ENCODE results near the gene CD38. TPM values are rescaled to one million over a fixed set of nuclear protein-coding genes. Genes with fewer than 3 reads are reported as not detected.
A peak's percentile ranks its signal among the peaks of the same experiment; 100 is the strongest.
"Not testable (repeated sequence)": the region's sequence is repeated elsewhere in the genome, so short reads cannot be mapped to it uniquely, and the experiment has no call there.

CD38 gene
- polyA plus RNA-seq, 3 donors from 2014 or later = 33.4 to 133 (median 60.9) TPM

- H3K27ac Mint-ChIP-seq = no peak overlapping the region
- no peak for DNase-seq
- H3K9me3 Mint-ChIP-seq = no peaks in the 10 kb centered on the region
- peaks cover 12% of the 10 kb centered on the region in 2 donors for H3K4me1 Mint-ChIP-seq
- H3K4me3 Mint-ChIP-seq = no peak overlapping the region
- H3K36me3 Mint-ChIP-seq = no peaks in the 10 kb centered on the region
- peaks cover 2 to 4% (median 2%) of the 10 kb centered on the region in 3 donors for H3K27me3 Mint-ChIP-seq (ENCODE audit: low read depth in 3 of 3)
Observed at GRCh38 chr4:15749001-15749400, 29.1 kb upstream of the CD38 start.

GRCh38 chr4:15751153-15751552 is 27.0 kb upstream of the CD38 start:
- DNase-seq = no peak
- no peaks in the 10 kb centered on the region for H3K36me3 Mint-ChIP-seq
- peaks cover 32 to 33% of the 10 kb centered on the region in 2 donors for H3K4me1 Mint-ChIP-seq
- peaks cover 6 to 11% (median 11%) of the 10 kb centered on the region in 3 donors for H3K27me3 Mint-ChIP-seq (ENCODE audit: low read depth in 3 of 3)
- no peak overlapping the region for H3K4me3 Mint-ChIP-seq
- no peaks in the 10 kb centered on the region for H3K9me3 Mint-ChIP-seq
- H3K27ac Mint-ChIP-seq = no peak overlapping the region

- Mint-ChIP-seq H3K27ac (peak overlapping the region in 3 of 6 donors; percentile 87 to 91 (median 87)), H3K4me3 (no peak overlapping the region), H3K9me3 (no peaks in the 10 kb centered on the region), H3K36me3 (no peaks in the 10 kb centered on the region), H3K4me1 (peaks cover 47 to 50% of the 10 kb centered on the region in 2 donors), H3K27me3 (ENCODE audit: low read depth in 3 of 3) (peaks cover 12 to 19% (median 15%) of the 10 kb centered on the region in 3 donors)
- DNase-seq = no peak
Observed at GRCh38 chr4:15753081-15753480, 25.0 kb upstream of the CD38 start.

DNA sequence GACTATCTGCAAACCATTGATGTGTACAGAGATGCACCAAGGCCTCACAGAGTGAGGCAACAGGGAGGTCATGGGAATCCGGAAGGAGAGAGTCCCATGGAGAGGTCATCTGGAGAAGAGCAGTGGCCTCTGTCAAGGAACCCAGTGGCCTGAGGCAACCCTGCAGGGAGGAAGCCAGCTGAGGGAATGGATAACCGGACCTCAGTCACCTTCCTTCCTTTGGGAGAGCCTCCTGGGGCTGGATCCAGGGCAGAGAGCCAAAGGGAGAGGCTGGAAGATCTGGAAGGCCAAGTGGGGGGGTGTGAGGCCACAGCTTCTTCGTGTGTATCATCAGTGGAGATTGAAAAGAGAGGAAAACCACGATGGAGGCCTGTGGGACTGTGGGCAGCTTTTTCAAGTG is 24.3 kb upstream of the CD38 start:
- H3K27ac Mint-ChIP-seq = peak overlapping the region; percentile 73 to 91 (median 87)
- peak overlapping the region; percentile 58 to 76 (median 63) for H3K4me3 Mint-ChIP-seq
- H3K27me3 Mint-ChIP-seq (ENCODE audit: low read depth in 3 of 3) = peaks cover 12 to 19% (median 15%) of the 10 kb centered on the region in 3 donors
- H3K4me1 Mint-ChIP-seq = peaks cover 53 to 57% of the 10 kb centered on the region in 2 donors
- no peaks in the 10 kb centered on the region for H3K36me3 Mint-ChIP-seq
- H3K9me3 Mint-ChIP-seq = no peaks in the 10 kb centered on the region
- no peak for DNase-seq

DNA sequence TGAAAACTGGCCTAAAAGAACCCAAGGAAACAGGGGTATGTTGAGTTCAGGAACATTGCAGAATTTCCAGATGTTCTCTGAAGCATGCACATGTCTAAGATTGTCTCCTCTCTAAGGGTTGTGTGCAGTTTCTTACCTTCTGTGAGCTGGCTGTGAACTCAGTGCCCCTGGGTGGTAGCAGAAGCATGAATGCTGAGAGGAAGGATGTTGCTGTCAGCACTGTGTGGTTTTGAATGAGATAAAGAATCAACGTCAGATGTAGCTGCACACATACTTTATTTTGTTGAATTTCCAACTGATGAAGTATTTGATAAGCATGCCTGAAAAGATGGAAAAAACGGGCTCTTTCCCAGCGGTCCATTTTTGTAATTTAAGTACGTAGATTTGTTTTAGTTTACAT is 23.8 kb upstream of the CD38 start:
- H3K36me3 Mint-ChIP-seq = no peaks in the 10 kb centered on the region
- peaks cover 57 to 62% of the 10 kb centered on the region in 2 donors for H3K4me1 Mint-ChIP-seq
- peaks cover 12 to 19% (median 15%) of the 10 kb centered on the region in 3 donors for H3K27me3 Mint-ChIP-seq (ENCODE audit: low read depth in 3 of 3)
- no peaks in the 10 kb centered on the region for H3K9me3 Mint-ChIP-seq
- peak overlapping the region; percentile 58 to 76 (median 63) for H3K4me3 Mint-ChIP-seq
- peak; percentile 59 to 66 (median 63) for DNase-seq
- H3K27ac Mint-ChIP-seq = peak overlapping the region; percentile 73 to 91 (median 87)

- peaks cover 62 to 71% of the 10 kb centered on the region in 2 donors for H3K4me1 Mint-ChIP-seq
- H3K9me3 Mint-ChIP-seq = no peaks in the 10 kb centered on the region
- peak; percentile 19 to 40 (median 25) for DNase-seq
- H3K27me3 Mint-ChIP-seq (ENCODE audit: low read depth in 3 of 3) = peaks cover 11 to 19% (median 15%) of the 10 kb centered on the region in 3 donors
- H3K27ac Mint-ChIP-seq = peak overlapping the region; percentile 80 to 95 (median 92)
- peak overlapping the region; percentile 49 to 85 (median 74) for H3K4me3 Mint-ChIP-seq
- H3K36me3 Mint-ChIP-seq = no peaks in the 10 kb centered on the region
Observed at GRCh38 chr4:15755321-15756155, 22.6 kb upstream of the CD38 start.

DNA sequence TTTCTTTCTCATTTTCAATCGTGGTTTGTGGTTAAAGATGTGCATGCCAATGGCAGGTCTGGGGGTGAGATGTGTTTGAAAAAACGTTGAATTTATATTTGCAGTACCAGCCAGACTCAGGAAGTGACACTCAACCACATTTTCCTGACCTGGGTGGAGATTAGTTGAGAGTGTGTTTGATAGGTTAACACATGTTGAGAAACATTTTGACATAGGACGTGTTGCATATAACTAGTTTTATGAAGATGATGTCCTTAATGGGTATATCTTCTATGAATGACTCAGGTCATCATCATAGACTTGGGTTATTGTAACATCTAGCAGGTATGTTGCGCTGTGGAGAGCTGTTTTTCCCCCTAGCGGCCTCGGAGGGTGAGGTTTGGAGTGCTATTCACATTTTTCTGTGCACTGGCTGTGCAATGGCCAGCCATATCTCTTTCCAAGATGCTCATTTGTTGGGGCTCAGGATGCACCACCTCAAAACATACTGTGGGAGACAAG is 21.7 kb upstream of the CD38 start:
- Mint-ChIP-seq H3K9me3 (no peaks in the 10 kb centered on the region), H3K4me3 (peak overlapping the region; percentile 49 to 85 (median 74)), H3K36me3 (no peaks in the 10 kb centered on the region), H3K27me3 (ENCODE audit: low read depth in 3 of 3) (peaks cover 13 to 17% (median 15%) of the 10 kb centered on the region in 3 donors), H3K4me1 (peaks cover 64 to 75% of the 10 kb centered on the region in 2 donors), H3K27ac (peak overlapping the region; percentile 80 to 95 (median 92))
- DNase-seq = peak; percentile 94 to 95 (median 95)

DNA sequence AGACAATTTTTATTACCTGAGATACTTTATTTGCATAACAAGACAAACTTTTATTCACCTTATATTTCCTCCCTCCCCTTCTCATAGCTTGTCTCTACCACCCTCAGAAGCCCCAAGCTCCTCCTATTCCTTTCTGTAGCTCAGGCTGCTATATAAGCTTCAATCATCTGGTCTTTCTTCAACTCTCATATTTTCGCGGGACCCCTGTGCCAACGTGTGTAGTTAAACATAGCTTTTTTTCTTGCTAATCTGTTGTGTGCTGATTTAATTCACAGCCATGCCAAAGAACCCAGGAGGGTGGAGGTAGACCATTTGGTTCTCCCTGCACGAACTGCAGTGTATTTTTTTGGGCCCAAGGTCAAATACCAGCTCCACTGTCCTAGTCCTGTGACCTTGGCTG is 21.1 kb upstream of the CD38 start:
- Mint-ChIP-seq H3K27me3 (ENCODE audit: low read depth in 3 of 3) (peaks cover 13 to 17% (median 15%) of the 10 kb centered on the region in 3 donors), H3K27ac (peak overlapping the region; percentile 80 to 95 (median 92)), H3K4me1 (peaks cover 65 to 79% of the 10 kb centered on the region in 2 donors), H3K36me3 (no peaks in the 10 kb centered on the region), H3K4me3 (peak overlapping the region; percentile 49 to 85 (median 74)), H3K9me3 (no peaks in the 10 kb centered on the region)
- no peak for DNase-seq

GRCh38 chr4:15758294-15758693 is 19.8 kb upstream of the CD38 start:
- Mint-ChIP-seq H3K4me1 (peaks cover 68 to 83% of the 10 kb centered on the region in 2 donors), H3K27ac (peak overlapping the region in 2 of 6 donors; percentile 66 to 81), H3K36me3 (no peaks in the 10 kb centered on the region)

GRCh38 chr4:15762460-15762859 is 15.7 kb upstream of the CD38 start:
- Mint-ChIP-seq H3K4me1 (peaks cover 67 to 81% of the 10 kb centered on the region in 2 donors), H3K27ac (peak overlapping the region; percentile 28 to 93 (median 52)), H3K4me3 (peak overlapping the region; percentile 49 to 71 (median 65))
- not testable (repeated sequence) for H3K27me3 Mint-ChIP-seq (ENCODE audit: low read depth in 3 of 3); H3K36me3 Mint-ChIP-seq; DNase-seq; H3K9me3 Mint-ChIP-seq

More at GRCh38 chr4:15758294-15758693, 19.8 kb upstream of the CD38 start:
- DNase-seq = no peak
- Mint-ChIP-seq H3K9me3 (no peaks in the 10 kb centered on the region), H3K27me3 (ENCODE audit: low read depth in 3 of 3) (peaks cover 13 to 17% (median 15%) of the 10 kb centered on the region in 3 donors), H3K4me3 (peak overlapping the region in 3 of 5 donors; percentile 24 to 52 (median 33))

GRCh38 chr4:15765391-15765790 is 12.7 kb upstream of the CD38 start:
- DNase-seq = no peak
- Mint-ChIP-seq H3K9me3 (no peaks in the 10 kb centered on the region), H3K36me3 (peaks cover 0 to 5% (median 4%) of the 10 kb centered on the region in 3 donors), H3K4me3 (peak overlapping the region; percentile 18 to 76 (median 70)), H3K4me1 (peaks cover 65 to 70% of the 10 kb centered on the region in 2 donors), H3K27me3 (ENCODE audit: low read depth in 3 of 3) (peaks cover 0 to 3% (median 2%) of the 10 kb centered on the region in 3 donors), H3K27ac (peak overlapping the region; percentile 81 to 92 (median 86))

DNA sequence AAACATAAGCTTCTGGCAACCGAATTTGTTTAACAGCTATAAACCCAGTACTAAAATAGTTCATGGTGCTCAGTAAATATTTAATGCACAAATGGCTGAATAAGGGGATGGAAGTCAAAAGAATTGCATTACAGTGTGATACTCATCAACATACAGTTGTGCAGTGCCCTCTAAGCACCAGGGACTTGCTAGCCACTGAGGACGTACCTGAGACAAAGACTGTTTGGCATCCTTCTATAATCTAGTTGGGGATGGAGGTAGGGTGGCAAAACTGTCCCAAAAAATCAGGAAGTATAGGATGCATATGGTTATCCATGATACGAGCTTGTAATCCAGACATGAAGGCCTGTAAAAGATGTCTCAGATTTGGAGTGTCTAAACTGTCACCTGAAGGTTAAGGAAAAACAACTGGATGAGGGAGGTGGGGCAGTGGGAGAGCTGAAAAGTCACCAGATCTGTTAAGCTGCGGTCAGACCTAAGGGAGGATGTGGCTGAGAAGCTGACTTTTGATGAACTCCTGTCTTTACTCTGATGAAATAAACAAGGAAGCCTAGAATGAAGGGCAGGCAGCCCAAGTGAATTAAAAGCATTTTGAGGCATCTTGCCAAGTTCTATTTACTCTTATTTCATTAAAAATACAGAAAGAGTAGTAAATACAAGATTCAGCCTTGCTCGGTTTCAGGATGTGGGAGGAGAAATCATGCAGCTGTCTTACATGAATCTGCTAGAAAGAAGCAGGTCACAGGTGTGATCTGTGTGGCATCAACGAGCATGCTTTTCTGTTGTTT is 12.0 kb upstream of the CD38 start:
- Mint-ChIP-seq H3K4me3 (peak overlapping the region; percentile 18 to 76 (median 70)), H3K4me1 (peaks cover 71 to 77% of the 10 kb centered on the region in 2 donors), H3K9me3 (no peaks in the 10 kb centered on the region), H3K36me3 (peaks cover 0 to 5% (median 4%) of the 10 kb centered on the region in 3 donors), H3K27me3 (ENCODE audit: low read depth in 3 of 3) (peaks cover 0 to 3% (median 1%) of the 10 kb centered on the region in 3 donors), H3K27ac (peak overlapping the region; percentile 81 to 92 (median 86))
- peak; percentile 57 to 76 (median 63) for DNase-seq

- Mint-ChIP-seq H3K36me3 (peaks cover 0 to 5% (median 4%) of the 10 kb centered on the region in 3 donors), H3K27ac (peak overlapping the region; percentile 81 to 92 (median 86)), H3K4me1 (peaks cover 74 to 77% of the 10 kb centered on the region in 2 donors), H3K4me3 (peak overlapping the region; percentile 18 to 72 (median 69)), H3K9me3 (no peaks in the 10 kb centered on the region), H3K27me3 (ENCODE audit: low read depth in 3 of 3) (peaks cover 0 to 3% (median 2%) of the 10 kb centered on the region in 3 donors)
- no peak for DNase-seq
Observed at GRCh38 chr4:15766821-15767220, 11.3 kb upstream of the CD38 start.

Data from immature natural killer cell (primary cell).